PC-3 (cell line): ENCODE measurements around the gene RENBP. TPM values are rescaled to one million over a fixed set of nuclear protein-coding genes. Genes with fewer than 3 reads are reported as not detected.

Source experiments
- ATAC-seq: fragments of 200-7000 bp; cut with Tn5 transposase; 2 replicates; pipeline ENCODE4 v1.9.1; 2020; ENCODE audit warnings: mild to moderate bottlenecking, moderate library complexity
- BruUV-seq: library from RNA; stranded (reverse); fragments of 400-500 nt; replicated peaks from 2 replicates; lab custom pipeline; 2021; lab: Mats Ljungman, UMichigan
- CTCF ChIA-PET: fragments of 300-600 bp; sonication (Branson Sonifier 250); formaldehyde crosslinking; loops from one replicate; lab custom pipeline; 2022; ENCODE audit warnings: antibody characterized with exemption; lab: Charles Lee
- POLR2A ChIA-PET: fragments of 300-600 bp; sonication (Branson Sonifier 250); formaldehyde crosslinking; loops from one replicate; lab custom pipeline; 2022; ENCODE audit warnings: antibody characterized with exemption; ENCODE audit not compliant: unreplicated experiment; lab: Charles Lee
- DNase-seq: peaks from one replicate; pipeline ENCODE4 v3.0.0-alpha.2; 2015
- H2AFZ ChIP-seq: fragments of 300-600 bp; sonication (generic); 2 replicates; pipeline ENCODE4 v1.6.0; 2016; ENCODE audit warnings: antibody characterized with exemption, low read length
- H3F3A ChIP-seq: fragments of 300-600 bp; sonication (generic); one replicate; pipeline ENCODE4 v1.6.0; 2017; ENCODE audit warnings: antibody characterized with exemption, low read length, control low read depth, mild to moderate bottlenecking; ENCODE audit not compliant: unreplicated experiment
- H3K27ac ChIP-seq: fragments of 300-600 bp; sonication (generic); 2 replicates; pipeline ENCODE4 v1.5.1; 2016; ENCODE audit warnings: mild to moderate bottlenecking, low read length
- H3K27me3 ChIP-seq: fragments of 300-600 bp; sonication (generic); 2 replicates; pipeline ENCODE4 v1.6.1; 2016; ENCODE audit warnings: low read length, mixed read lengths
- H3K36me3 ChIP-seq: fragments of 300-600 bp; sonication (generic); 2 replicates; pipeline ENCODE4 v1.6.1; 2016; ENCODE audit warnings: low read depth, mixed run types, low read length, mixed read lengths
- H3K4me1 ChIP-seq: fragments of 300-600 bp; sonication (generic); 2 replicates; pipeline ENCODE4 v1.5.1; 2016; ENCODE audit warnings: low read length; ENCODE audit not compliant: insufficient read depth
- H3K4me2 ChIP-seq: fragments of 300-600 bp; sonication (generic); 2 replicates; pipeline ENCODE4 v1.6.0; 2016; ENCODE audit warnings: low read length
- H3K4me3 ChIP-seq: fragments of 300-600 bp; sonication (generic); 2 replicates; pipeline ENCODE4 v1.5.1; 2016; ENCODE audit warnings: mild to moderate bottlenecking, low read length, mixed read lengths
- H3K79me2 ChIP-seq: fragments of 300-600 bp; sonication (generic); 2 replicates; pipeline ENCODE4 v1.6.1; 2017; ENCODE audit warnings: low read length, mixed read lengths
- H3K9ac ChIP-seq: fragments of 300-600 bp; sonication (generic); 2 replicates; pipeline ENCODE4 v1.6.0; 2016; ENCODE audit warnings: mild to moderate bottlenecking, low read length
- H3K9me2 ChIP-seq: fragments of 300-600 bp; sonication (generic); replicated peaks from 2 replicates; pipeline ENCODE4 v1.6.1; 2016; ENCODE audit warnings: mixed run types, low read length, mixed read lengths
- H3K9me3 ChIP-seq: fragments of 300-600 bp; sonication (generic); 2 replicates; pipeline ENCODE4 v1.6.1; 2016; ENCODE audit warnings: low read length, mixed read lengths
- H4K20me1 ChIP-seq: fragments of 300-600 bp; sonication (generic); 2 replicates; pipeline ENCODE4 v1.6.1; 2016; ENCODE audit warnings: low read length, mixed read lengths
- EZH2 ChIP-seq: fragments of 300-600 bp; sonication (generic); IDR thresholded peaks from one replicate; pipeline ENCODE4 v1.6.1; 2017; ENCODE audit warnings: antibody characterized with exemption, mild to moderate bottlenecking, low read length; ENCODE audit not compliant: unreplicated experiment
- EZH2phosphoT487 ChIP-seq: fragments of 300-600 bp; sonication (generic); IDR thresholded peaks from 2 replicates; pipeline ENCODE4 v1.6.1; 2018; ENCODE audit warnings: mild to moderate bottlenecking, antibody characterized with exemption, low read length, borderline replicate concordance
- intact Hi-C: fragments of 100-400 bp; cut with micrococcal nuclease; formaldehyde crosslinking; loops from 2 replicates; pipeline ENCODE4 v1.9.0; 2023
- total RNA-seq: library from RNA; depleted of rRNA; stranded (reverse); fragments of >200 nt; gene quantifications from 2 replicates; pipeline ENCODE4 v1.2.3, GENCODE V29; 2014
- TF ChIP-seq, protein P1 (sequence below): fragments of 300-600 bp; sonication (generic); conservative IDR thresholded peaks from 2 replicates; pipeline ENCODE4 v1.5.1; 2017; ENCODE audit warnings: antibody characterized with exemption, low read depth, mild to moderate bottlenecking, low read length

RENBP gene
- total RNA-seq, 1 experiment from 2014 or later, result not detected

DNA sequence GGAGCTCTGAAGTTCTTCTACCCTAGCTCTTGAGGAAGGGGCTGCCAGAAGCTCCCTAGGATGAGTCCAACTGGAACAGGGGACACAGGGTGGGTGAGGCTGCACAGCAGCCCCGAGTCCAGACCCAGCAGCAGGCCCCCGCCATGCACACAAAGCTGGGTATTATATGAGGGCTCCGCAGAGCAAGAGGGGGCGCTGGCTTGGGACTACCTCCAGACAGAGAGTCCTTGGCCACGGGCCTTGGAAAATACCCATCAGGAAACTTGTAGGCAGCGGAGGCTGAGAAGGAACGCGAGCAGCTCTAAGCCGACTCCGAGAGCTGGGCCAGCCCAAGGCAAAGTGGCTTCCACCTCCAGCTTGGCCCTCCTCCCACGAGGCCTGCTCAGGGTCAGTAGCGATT lies 19.1 kb upstream of the RENBP start:
- H3K4me2 ChIP-seq, result no peak overlapping the region
- no peak overlapping the region for H3K27ac ChIP-seq
- no peak for ATAC-seq
- no TSS peak for BruUV-seq
- peaks cover 12% of the 10 kb centered on the region for H3K4me1 ChIP-seq
- H3K36me3 ChIP-seq, result peaks cover 31% of the 10 kb centered on the region
- TF ChIP-seq EZH2phosphoT487, result no peak
- TF ChIP-seq EZH2, result no peak
- TF ChIP-seq, protein P1, sequence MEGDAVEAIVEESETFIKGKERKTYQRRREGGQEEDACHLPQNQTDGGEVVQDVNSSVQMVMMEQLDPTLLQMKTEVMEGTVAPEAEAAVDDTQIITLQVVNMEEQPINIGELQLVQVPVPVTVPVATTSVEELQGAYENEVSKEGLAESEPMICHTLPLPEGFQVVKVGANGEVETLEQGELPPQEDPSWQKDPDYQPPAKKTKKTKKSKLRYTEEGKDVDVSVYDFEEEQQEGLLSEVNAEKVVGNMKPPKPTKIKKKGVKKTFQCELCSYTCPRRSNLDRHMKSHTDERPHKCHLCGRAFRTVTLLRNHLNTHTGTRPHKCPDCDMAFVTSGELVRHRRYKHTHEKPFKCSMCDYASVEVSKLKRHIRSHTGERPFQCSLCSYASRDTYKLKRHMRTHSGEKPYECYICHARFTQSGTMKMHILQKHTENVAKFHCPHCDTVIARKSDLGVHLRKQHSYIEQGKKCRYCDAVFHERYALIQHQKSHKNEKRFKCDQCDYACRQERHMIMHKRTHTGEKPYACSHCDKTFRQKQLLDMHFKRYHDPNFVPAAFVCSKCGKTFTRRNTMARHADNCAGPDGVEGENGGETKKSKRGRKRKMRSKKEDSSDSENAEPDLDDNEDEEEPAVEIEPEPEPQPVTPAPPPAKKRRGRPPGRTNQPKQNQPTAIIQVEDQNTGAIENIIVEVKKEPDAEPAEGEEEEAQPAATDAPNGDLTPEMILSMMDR, result no peak
- H3F3A ChIP-seq, result no peaks in the 10 kb centered on the region
- no peak for DNase-seq
- no peak overlapping the region for H3K4me3 ChIP-seq
- H3K27me3 ChIP-seq, result no peaks in the 10 kb centered on the region
- H3K9ac ChIP-seq, result no peak overlapping the region
- no peak overlapping the region for H2AFZ ChIP-seq
- intact Hi-C loops, result no loop called here
- ChIA-PET CTCF (no interaction called here), POLR2A (no interaction called here)
- H4K20me1 ChIP-seq, result peaks cover 25% of the 10 kb centered on the region
- H3K9me2 ChIP-seq, result no peaks in the 10 kb centered on the region
- no peaks in the 10 kb centered on the region for H3K9me3 ChIP-seq
- H3K79me2 ChIP-seq, result peaks cover 57% of the 10 kb centered on the region

GRCh38 chrX:153961292-153961691 lies 16.8 kb upstream of the RENBP start:
- CTCF ChIA-PET, result no interaction called here
- Histone ChIP-seq H3K4me2 (no peak overlapping the region), H3K4me1 (no peaks in the 10 kb centered on the region), H2AFZ (no peak overlapping the region), H3K9me2 (no peaks in the 10 kb centered on the region), H3K79me2 (peaks cover 35% of the 10 kb centered on the region), H3K4me3 (no peak overlapping the region), H3K9ac (no peak overlapping the region), H3K9me3 (no peaks in the 10 kb centered on the region), H3F3A (no peaks in the 10 kb centered on the region), H3K36me3 (peaks cover 38% of the 10 kb centered on the region), H3K27me3 (no peaks in the 10 kb centered on the region), H3K27ac (no peak overlapping the region), H4K20me1 (peaks cover 4% of the 10 kb centered on the region; the same call in 1 of the 2 replicates)
- DNase-seq (no peak), ATAC-seq (no peak)
- intact Hi-C loops, result no loop called here
- POLR2A ChIA-PET, result no interaction called here
- TF ChIP-seq EZH2phosphoT487 (no peak), EZH2 (no peak)
- TF ChIP-seq, protein P1, result no peak
- BruUV-seq, result no TSS peak

- TF ChIP-seq EZH2 (no peak), EZH2phosphoT487 (no peak)
- TF ChIP-seq, protein P1, result no peak
- Histone ChIP-seq H3K27me3 (no peaks in the 10 kb centered on the region), H3K9me2 (no peaks in the 10 kb centered on the region), H3K4me3 (no peak overlapping the region), H3K4me1 (no peaks in the 10 kb centered on the region), H2AFZ (no peak overlapping the region), H3K79me2 (peaks cover 30% of the 10 kb centered on the region), H3K9me3 (no peaks in the 10 kb centered on the region), H3K27ac (no peak overlapping the region), H3K36me3 (peaks cover 38% of the 10 kb centered on the region), H4K20me1 (peaks cover 4% of the 10 kb centered on the region; the same call in 1 of the 2 replicates), H3F3A (no peaks in the 10 kb centered on the region), H3K9ac (no peak overlapping the region), H3K4me2 (no peak overlapping the region)
- DNase-seq (no peak), ATAC-seq (no peak)
- CTCF ChIA-PET, result no interaction called here
- no TSS peak for BruUV-seq
- intact Hi-C loops, result no loop called here
- POLR2A ChIA-PET, result no interaction called here
These were observed 16.3 kb upstream of the RENBP start for GRCh38 chrX:153960786-153961185.
